T-cell (primary cell): ENCODE data around the gene HCFC2. TPM values are rescaled to one million over a fixed set of nuclear protein-coding genes. Genes with fewer than 3 reads are reported as not detected.

Source experiments
- ATAC-seq, 4 experiments: fragments of 200-7000 bp in 3 of 4; fragments of 150-1000 bp in 1 of 4; cut with Tn5 transposase; replicated peaks in 1 of 4; 1 replicate in 3 of 4; 2 replicates in 1 of 4; pipeline ENCODE4 v1.10.0; 2021; ENCODE audit warnings: moderate library complexity in 3 of 4, mild to moderate bottlenecking in 2 of 4, moderate number of reproducible peaks in 1 of 4
- CTCF ChIA-PET, 2 donors: fragments of 300-600 bp; sonication (Branson Sonifier 250); formaldehyde crosslinking; loops; one replicate each; lab custom pipeline; 2022; ENCODE audit warnings: antibody characterized with exemption in 2 of 2; lab: Charles Lee
- POLR2A ChIA-PET, 2 donors: fragments of 300-600 bp; sonication (Branson Sonifier 250); formaldehyde crosslinking; loops; one replicate each; lab custom pipeline; 2022; ENCODE audit warnings: antibody characterized with exemption in 2 of 2; lab: Charles Lee
- DNase-seq, 35 experiments: peaks; one replicate each; pipeline versions ENCODE4 v3.0.0 to v3.0.0-alpha.2; 2013 to 2023
- H3K27ac ChIP-seq: one replicate; pipeline ENCODE4 v1.5.1; 2013; ENCODE audit warnings: low read length
- H3K27me3 ChIP-seq, 2 experiments: replicated peaks in 1 of 2; 1 replicate in 1 of 2; 2 replicates in 1 of 2; pipeline versions ENCODE4 v1.6.1 to v1.7.0; 2013; ENCODE audit warnings: low read length in 1 of 2, mixed read lengths in 1 of 2; ENCODE audit not compliant: control insufficient read depth in 2 of 2, insufficient read depth in 2 of 2; ENCODE audit errors: extremely low read depth in 1 of 2
- H3K36me3 ChIP-seq, 2 donors: 1 replicate in 1 of 2; 2 replicates in 1 of 2; pipeline versions ENCODE4 v1.6.1 to v1.7.0; 2013; ENCODE audit warnings: low read length in 1 of 2; ENCODE audit not compliant: control insufficient read depth in 2 of 2, insufficient read depth in 1 of 2; ENCODE audit errors: extremely low read depth in 1 of 2
- H3K4me1 ChIP-seq, 2 experiments: 1 replicate in 1 of 2; 2 replicates in 1 of 2; pipeline versions ENCODE4 v1.6.1 to v1.7.0; 2013; ENCODE audit warnings: low read length in 2 of 2, mixed read lengths in 1 of 2; ENCODE audit not compliant: insufficient read depth in 2 of 2, control insufficient read depth in 1 of 2; ENCODE audit errors: extremely low read depth in 1 of 2
- H3K4me3 ChIP-seq, 2 donors: 1 replicate in 1 of 2; 2 replicates in 1 of 2; pipeline versions ENCODE4 v1.5.1 to v1.7.0; 2013; ENCODE audit warnings: mild to moderate bottlenecking in 2 of 2, low read length in 1 of 2, moderate library complexity in 1 of 2; ENCODE audit not compliant: control insufficient read depth in 1 of 2; ENCODE audit errors: extremely low read depth in 1 of 2
- H3K9me3 ChIP-seq: 2 replicates; pipeline ENCODE4 v1.7.0; 2013
- H3K27ac Mint-ChIP-seq, 2 donors: one replicate each; pipeline ENCODE4 v1.8.0; 2020 to 2021; ENCODE audit warnings: mild to moderate bottlenecking in 2 of 2, mixed read lengths in 2 of 2
- H3K27me3 Mint-ChIP-seq, 2 donors: one replicate each; pipeline ENCODE4 v1.8.0; 2021 to 2022; ENCODE audit warnings: mixed read lengths in 2 of 2
- H3K36me3 Mint-ChIP-seq: one replicate; pipeline ENCODE4 v1.8.0; 2021; ENCODE audit warnings: mixed read lengths
- H3K4me1 Mint-ChIP-seq, 3 donors: one replicate each; pipeline ENCODE4 v1.8.0; 2020 to 2022; ENCODE audit warnings: mixed read lengths in 3 of 3, mild to moderate bottlenecking in 1 of 3
- H3K4me3 Mint-ChIP-seq, 3 donors: one replicate each; pipeline ENCODE4 v1.8.0; 2020 to 2022; ENCODE audit warnings: mild to moderate bottlenecking in 3 of 3, mixed read lengths in 3 of 3, moderate library complexity in 3 of 3
- H3K9me3 Mint-ChIP-seq, 3 donors: one replicate each; pipeline ENCODE4 v1.8.0; 2020 to 2022; ENCODE audit warnings: mixed read lengths in 3 of 3
- WGBS: methylation state at CpG from one replicate; pipeline ENCODE4 v1.1.5; 2013; ENCODE audit warnings: missing lambda C conversion rate; ENCODE audit not compliant: insufficient coverage; 5-methylcytosine and 5-hydroxymethylcytosine counted together
- total RNA-seq, 35 experiments: library from RNA in 6 of 35; stranded (reverse) in 6 of 35; fragments of 120-200 nt in 1 of 35; gene quantifications; one replicate each; pipeline versions ENCODE4 v1.2.1 to v1.2.4 and lab custom pipeline; 2013 to 2026

Gene HCFC2
- total RNA-seq, 5 donors from 2014 or later (not counting 1 experiment from before 2014, with no cell fraction given), result 13.9 to 16.9 (median 14.9) TPM

DNA sequence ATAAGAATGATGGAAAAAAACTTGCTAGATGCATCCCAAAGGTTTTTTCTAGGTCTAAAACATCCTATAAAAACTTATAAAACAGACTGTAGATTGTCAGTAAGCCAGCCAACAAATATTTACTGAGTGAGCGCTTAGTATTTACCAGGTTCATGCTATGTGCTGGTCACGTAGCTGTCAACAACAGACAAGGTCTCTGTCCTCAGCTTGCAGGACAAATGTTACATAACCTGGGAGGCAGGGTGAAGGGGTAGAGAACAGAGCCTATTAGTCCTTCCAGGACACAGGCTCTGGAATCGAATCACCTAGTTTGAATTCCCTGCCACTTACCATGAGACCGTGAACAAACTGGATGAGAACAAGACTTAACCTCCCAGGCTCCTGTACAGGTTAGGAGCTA lies 67.3 kb downstream of the HCFC2 start:
- no peak overlapping the region for H3K27ac Mint-ChIP-seq
- POLR2A ChIA-PET, result no interaction called here

DNA sequence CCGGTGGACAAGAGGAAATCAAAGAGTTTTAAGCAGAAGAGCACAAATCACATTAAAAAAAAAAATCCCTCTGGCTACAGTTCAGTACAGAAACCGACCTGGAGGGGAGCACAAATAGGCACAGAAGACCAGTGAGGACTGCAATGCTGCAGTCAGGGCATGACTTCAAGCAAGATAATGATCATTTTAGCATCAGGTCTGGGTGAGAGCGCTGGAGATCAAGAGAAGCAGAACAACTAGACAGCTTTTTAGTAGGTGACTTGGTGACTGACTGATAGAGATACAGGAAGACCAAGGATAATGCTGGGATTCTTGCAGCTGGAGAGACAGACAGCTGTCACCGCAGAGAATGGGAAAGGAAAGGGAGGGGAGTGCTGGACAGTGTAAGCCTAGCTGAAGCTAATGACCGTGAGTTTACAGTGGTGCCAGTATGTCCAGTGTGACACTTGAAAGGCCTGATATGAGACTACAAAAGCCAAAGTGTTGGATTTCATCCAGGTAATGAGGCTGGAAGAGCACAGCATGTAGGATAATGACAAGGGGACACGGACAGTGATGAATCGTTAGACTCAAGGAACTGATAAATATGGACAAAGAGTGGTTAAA lies 68.1 kb downstream of the HCFC2 start:
- H3K9me3 ChIP-seq, result no peaks in the 10 kb centered on the region
- no peak overlapping the region for H3K4me3 Mint-ChIP-seq
- H3K4me1 Mint-ChIP-seq, result peaks cover 36 to 38% (median 36%) of the 10 kb centered on the region in 3 donors
- H3K36me3 ChIP-seq, result peaks cover 11 to 52% of the 10 kb centered on the region in 2 donors
- H3K27me3 Mint-ChIP-seq, result no peaks in the 10 kb centered on the region
- CTCF ChIA-PET, result no interaction called here
- DNase-seq, result no peak
- H3K4me3 ChIP-seq, result no peak overlapping the region
- ATAC-seq, result no peak
- 82% methylated on average over 4 of the region's 7 CpGs for WGBS
- no peaks in the 10 kb centered on the region for H3K27me3 ChIP-seq
- H3K4me1 ChIP-seq, result peaks cover 11 to 14% of the 10 kb centered on the region in 2 experiments
- H3K27ac ChIP-seq, result no peak overlapping the region
- peak overlapping the region in 1 of 2 donors; percentile 13 for H3K27ac Mint-ChIP-seq
- POLR2A ChIA-PET, result no interaction called here
- H3K9me3 Mint-ChIP-seq, result no peaks in the 10 kb centered on the region
- peaks cover 16% of the 10 kb centered on the region for H3K36me3 Mint-ChIP-seq

More for the DNA sequence above, 67.3 kb downstream of the HCFC2 start:
- Histone ChIP-seq H3K27ac (no peak overlapping the region), H3K4me1 (peaks cover 7 to 9% of the 10 kb centered on the region in 2 experiments), H3K27me3 (no peaks in the 10 kb centered on the region), H3K36me3 (peaks cover 11 to 59% of the 10 kb centered on the region in 2 donors), H3K9me3 (no peaks in the 10 kb centered on the region), H3K4me3 (no peak overlapping the region)
- CTCF ChIA-PET, result no interaction called here
- WGBS, result 100% methylated on average over 2 of the region's 4 CpGs
- Mint-ChIP-seq H3K9me3 (no peaks in the 10 kb centered on the region), H3K4me1 (peaks cover 30 to 36% (median 32%) of the 10 kb centered on the region in 3 donors), H3K4me3 (no peak overlapping the region), H3K36me3 (peaks cover 16% of the 10 kb centered on the region), H3K27me3 (no peaks in the 10 kb centered on the region)
- ATAC-seq (no peak), DNase-seq (no peak)

DNA sequence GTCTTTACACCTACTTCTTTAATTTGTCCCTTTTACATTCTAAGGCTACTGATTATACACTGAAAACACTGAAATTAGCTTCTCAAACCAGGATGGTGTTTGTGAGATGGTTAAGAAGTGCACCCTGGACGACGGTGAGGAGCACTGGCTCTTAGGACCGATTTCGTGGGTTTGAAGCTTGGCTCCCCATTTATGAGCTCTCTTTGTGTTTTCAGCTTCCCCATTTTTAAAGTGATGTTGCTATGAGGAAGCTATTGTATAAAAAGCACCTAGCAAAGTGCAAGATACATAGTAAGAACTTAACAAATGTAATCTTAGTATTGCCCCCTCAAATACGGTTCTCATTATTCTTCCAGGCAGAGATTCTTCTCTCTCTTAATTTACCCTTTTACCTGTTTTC lies 69.0 kb downstream of the HCFC2 start:
- H3K27me3 Mint-ChIP-seq, result no peaks in the 10 kb centered on the region
- DNase-seq, result no peak
- WGBS, result no CpG with 5 or more reads among the region's 5 CpGs
- H3K4me1 Mint-ChIP-seq, result peaks cover 36 to 37% (median 36%) of the 10 kb centered on the region in 3 donors
- no peak overlapping the region for H3K4me3 Mint-ChIP-seq
- POLR2A ChIA-PET, result interaction anchor here in 1 of 2 donors (0.6 kb wide), 1 partner anchor 11 kb away, joined by 3 read pairs; no protein-coding TSS in a partner anchor
- H3K36me3 ChIP-seq, result peaks cover 11 to 48% of the 10 kb centered on the region in 2 donors
- no peaks in the 10 kb centered on the region for H3K9me3 ChIP-seq
- H3K27me3 ChIP-seq, result no peaks in the 10 kb centered on the region
- H3K27ac Mint-ChIP-seq, result no peak overlapping the region
- H3K9me3 Mint-ChIP-seq, result no peaks in the 10 kb centered on the region
- CTCF ChIA-PET, result interaction anchor here in 1 of 2 donors (0.7 kb wide), 1 partner anchor 9 kb away, joined by 4 read pairs; no protein-coding TSS in a partner anchor
- peaks cover 16% of the 10 kb centered on the region for H3K36me3 Mint-ChIP-seq
- H3K4me1 ChIP-seq, result peaks cover 12 to 14% of the 10 kb centered on the region in 2 experiments
- no peak overlapping the region for H3K27ac ChIP-seq
- no peak for ATAC-seq
- no peak overlapping the region for H3K4me3 ChIP-seq

DNA sequence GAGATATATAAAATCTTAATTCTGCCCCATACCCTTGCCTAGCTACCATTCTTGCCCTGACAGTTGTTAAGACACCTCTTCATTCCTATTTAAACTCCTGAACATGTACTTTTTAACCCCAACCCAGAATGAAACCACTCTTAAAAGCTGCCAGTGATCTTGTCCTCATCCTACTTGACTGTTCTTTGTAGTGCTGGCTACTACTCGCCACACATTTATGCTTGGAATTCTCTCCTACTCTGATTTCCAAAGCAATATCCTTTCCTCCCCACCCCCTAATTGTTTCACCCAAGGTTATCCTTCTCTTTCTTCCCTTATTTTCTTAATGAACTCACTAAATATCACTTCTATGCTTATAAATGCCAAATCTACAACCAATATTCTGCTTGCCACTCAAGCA lies 69.5 kb downstream of the HCFC2 start:
- DNase-seq (no peak), ATAC-seq (no peak)
- CTCF ChIA-PET, result interaction anchor here in 1 of 2 donors (0.7 kb wide), 1 partner anchor 9 kb away, joined by 4 read pairs; no protein-coding TSS in a partner anchor
- Mint-ChIP-seq H3K27ac (no peak overlapping the region), H3K4me3 (no peak overlapping the region), H3K36me3 (peaks cover 16% of the 10 kb centered on the region), H3K9me3 (no peaks in the 10 kb centered on the region), H3K27me3 (no peaks in the 10 kb centered on the region), H3K4me1 (peaks cover 35 to 39% (median 35%) of the 10 kb centered on the region in 3 donors)
- H3K4me3 ChIP-seq, result no peak overlapping the region
- H3K36me3 ChIP-seq, result peaks cover 9 to 46% of the 10 kb centered on the region in 2 donors
- POLR2A ChIA-PET, result no interaction called here
- H3K9me3 ChIP-seq, result no peaks in the 10 kb centered on the region
- H3K27me3 ChIP-seq, result no peaks in the 10 kb centered on the region
- H3K27ac ChIP-seq, result no peak overlapping the region
- 100% methylated on average over 1 of the region's 1 CpG for WGBS
- H3K4me1 ChIP-seq, result peaks cover 17 to 19% of the 10 kb centered on the region in 2 experiments

DNA sequence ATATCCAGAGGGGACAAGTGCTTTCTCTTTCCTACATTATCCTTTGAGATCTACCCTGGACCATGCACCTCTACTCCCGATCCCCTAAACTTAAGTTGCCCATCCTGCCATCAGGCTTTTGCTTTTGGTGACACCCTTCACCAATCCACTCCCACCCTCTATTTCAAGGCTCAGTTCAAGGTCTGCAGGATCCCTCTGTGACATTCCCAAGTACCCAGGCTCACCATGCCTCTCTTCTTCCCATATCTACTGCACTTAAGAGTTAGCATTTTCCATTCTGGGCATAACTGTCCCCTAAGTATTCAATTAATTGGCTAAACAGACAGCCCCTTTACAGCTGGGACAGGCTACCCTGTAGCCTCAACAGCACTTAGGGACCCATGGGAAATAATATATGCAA lies 70.6 kb downstream of the HCFC2 start:
- H3K4me3 ChIP-seq, result no peak overlapping the region
- POLR2A ChIA-PET, result no interaction called here
- peaks cover 9 to 40% of the 10 kb centered on the region in 2 donors for H3K36me3 ChIP-seq
- ATAC-seq (no peak), DNase-seq (no peak)
- no peak overlapping the region for H3K27ac Mint-ChIP-seq
- WGBS, result 100% methylated on average over 1 of the region's 1 CpG
- H3K4me1 Mint-ChIP-seq, result peaks cover 25 to 40% (median 30%) of the 10 kb centered on the region in 3 donors
- H3K27me3 Mint-ChIP-seq, result no peaks in the 10 kb centered on the region
- peaks cover 18 to 20% of the 10 kb centered on the region in 2 experiments for H3K4me1 ChIP-seq
- H3K9me3 ChIP-seq, result no peaks in the 10 kb centered on the region
- no peaks in the 10 kb centered on the region for H3K27me3 ChIP-seq
- CTCF ChIA-PET, result no interaction called here
- H3K9me3 Mint-ChIP-seq, result no peaks in the 10 kb centered on the region
- no peak overlapping the region for H3K27ac ChIP-seq
- H3K4me3 Mint-ChIP-seq, result no peak overlapping the region
- peaks cover 16% of the 10 kb centered on the region for H3K36me3 Mint-ChIP-seq

DNA sequence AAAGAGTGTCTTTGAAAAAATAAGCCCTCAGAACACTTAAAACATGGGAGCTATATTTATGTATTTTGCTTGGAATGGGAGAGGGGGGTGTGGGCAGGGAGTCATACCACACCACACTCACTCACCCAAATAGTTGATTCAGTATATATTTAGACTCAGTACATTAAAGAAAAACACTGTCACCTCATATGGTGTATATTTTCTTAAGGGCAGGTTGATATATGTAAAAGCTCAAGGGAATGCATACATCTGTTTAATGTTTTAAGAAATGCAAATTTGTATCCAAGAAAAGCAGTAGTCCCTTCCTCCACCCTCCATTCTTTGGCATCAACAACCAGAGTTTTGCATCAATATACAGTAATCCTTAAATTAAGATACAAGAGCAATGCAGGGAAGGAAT lies 72.2 kb downstream of the HCFC2 start:
- Histone ChIP-seq H3K9me3 (no peaks in the 10 kb centered on the region), H3K27me3 (no peaks in the 10 kb centered on the region), H3K36me3 (peaks cover 4 to 32% of the 10 kb centered on the region in 2 donors), H3K4me1 (peaks cover 18 to 20% of the 10 kb centered on the region in 2 experiments), H3K4me3 (peak overlapping the region; percentile 64 to 87), H3K27ac (no peak overlapping the region)
- no peak for ATAC-seq
- DNase-seq, result no peak
- Mint-ChIP-seq H3K4me3 (peak overlapping the region; percentile 72 to 88 (median 87)), H3K9me3 (no peaks in the 10 kb centered on the region), H3K27me3 (no peaks in the 10 kb centered on the region), H3K4me1 (peaks cover 18 to 30% (median 18%) of the 10 kb centered on the region in 3 donors), H3K27ac (peak overlapping the region; percentile 23 to 89), H3K36me3 (peaks cover 8% of the 10 kb centered on the region)
- CTCF ChIA-PET, result interaction anchor here in 1 of 2 donors (1.6 kb wide), 1 partner anchor 207 kb away, joined by 10 read pairs; the partner anchor contains the start of gene HSP90B1
- POLR2A ChIA-PET, result no interaction called here
